HFF-Myc (cell line): ENCODE data around the gene LSM12.
A peak's percentile ranks its signal among the peaks of the same experiment; 100 is the strongest.

ENCODE experiments used
- DNase-seq: peaks from one replicate; pipeline ENCODE4 v3.0.0-alpha.2; 2011; ENCODE audit warnings: low read depth; ENCODE audit errors: extremely low read depth
- H3K4me3 ChIP-seq: replicated peaks from 2 replicates; pipeline ENCODE4 v1.5.1; 2011; ENCODE audit warnings: low read depth, mild to moderate bottlenecking, control low read depth, low read length
- TF ChIP-seq, protein P1 (sequence below): IDR thresholded peaks from 2 replicates; pipeline ENCODE4 v1.5.1; 2012; ENCODE audit warnings: mild to moderate bottlenecking, low read depth, low read length, control low read depth; ENCODE audit errors: missing control alignments

The LSM12 gene

DNA sequence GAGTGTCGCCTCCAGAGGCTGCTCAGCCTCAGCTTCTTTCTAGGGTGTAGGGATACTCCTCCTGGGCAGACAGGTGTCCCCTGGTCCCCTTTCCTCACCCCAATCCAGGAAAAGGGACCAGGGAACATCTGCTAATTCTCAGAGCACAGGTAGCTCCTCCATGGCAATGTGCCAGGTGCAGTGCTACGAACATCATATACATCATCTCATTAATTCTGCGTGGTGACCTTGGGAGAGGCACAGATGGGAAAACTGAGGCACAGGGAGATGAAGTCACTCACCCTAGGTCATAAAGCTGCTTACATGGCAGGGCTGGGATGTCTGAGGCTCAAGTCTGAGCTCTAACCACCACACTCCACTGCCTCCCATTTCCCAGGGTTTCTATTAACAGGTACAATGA lies 45.3 kb upstream of the LSM12 start:
- no peak overlapping the region for H3K4me3 ChIP-seq
- no peak for DNase-seq
- TF ChIP-seq, protein P1, sequence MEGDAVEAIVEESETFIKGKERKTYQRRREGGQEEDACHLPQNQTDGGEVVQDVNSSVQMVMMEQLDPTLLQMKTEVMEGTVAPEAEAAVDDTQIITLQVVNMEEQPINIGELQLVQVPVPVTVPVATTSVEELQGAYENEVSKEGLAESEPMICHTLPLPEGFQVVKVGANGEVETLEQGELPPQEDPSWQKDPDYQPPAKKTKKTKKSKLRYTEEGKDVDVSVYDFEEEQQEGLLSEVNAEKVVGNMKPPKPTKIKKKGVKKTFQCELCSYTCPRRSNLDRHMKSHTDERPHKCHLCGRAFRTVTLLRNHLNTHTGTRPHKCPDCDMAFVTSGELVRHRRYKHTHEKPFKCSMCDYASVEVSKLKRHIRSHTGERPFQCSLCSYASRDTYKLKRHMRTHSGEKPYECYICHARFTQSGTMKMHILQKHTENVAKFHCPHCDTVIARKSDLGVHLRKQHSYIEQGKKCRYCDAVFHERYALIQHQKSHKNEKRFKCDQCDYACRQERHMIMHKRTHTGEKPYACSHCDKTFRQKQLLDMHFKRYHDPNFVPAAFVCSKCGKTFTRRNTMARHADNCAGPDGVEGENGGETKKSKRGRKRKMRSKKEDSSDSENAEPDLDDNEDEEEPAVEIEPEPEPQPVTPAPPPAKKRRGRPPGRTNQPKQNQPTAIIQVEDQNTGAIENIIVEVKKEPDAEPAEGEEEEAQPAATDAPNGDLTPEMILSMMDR, result no peak

DNA sequence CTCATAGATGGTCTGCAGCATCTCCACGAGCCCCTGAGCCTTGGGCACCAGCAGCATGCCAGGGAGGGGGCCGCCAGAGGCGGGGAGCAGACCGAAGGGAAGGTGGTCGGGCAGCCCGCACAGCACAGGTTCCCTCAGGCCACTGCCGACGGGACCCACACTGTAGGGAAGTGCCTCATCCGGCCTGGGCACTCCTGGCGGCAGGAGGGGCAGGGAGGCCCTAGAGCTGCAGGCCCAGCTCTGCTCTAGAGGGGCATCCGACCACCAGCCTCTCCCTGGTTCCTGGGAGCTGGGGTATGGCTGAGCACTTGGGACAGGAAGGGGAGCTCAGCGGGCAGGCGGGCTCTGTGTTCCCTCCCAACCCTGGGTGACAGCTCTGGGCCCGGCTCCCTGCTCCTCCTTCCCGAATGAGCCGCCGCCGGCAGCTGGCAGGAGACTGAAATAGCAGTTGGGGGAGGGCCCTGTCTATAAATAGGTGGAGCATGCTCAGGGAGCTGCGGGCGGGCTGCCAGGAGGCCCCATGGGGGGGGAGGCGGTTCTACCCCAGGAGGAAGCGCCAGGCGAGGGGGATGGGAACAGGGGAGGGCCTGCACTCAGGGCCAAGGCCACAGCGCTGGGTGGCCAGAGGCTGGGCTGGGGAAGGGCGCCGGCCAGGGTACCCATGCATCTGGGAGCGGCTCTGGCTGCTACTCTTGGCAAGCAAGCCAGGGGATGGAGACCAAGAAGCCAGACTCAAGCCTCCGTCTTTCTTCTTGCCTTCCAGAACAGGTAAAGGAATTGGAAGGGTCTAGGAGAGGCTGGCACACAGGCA lies 44.6 kb upstream of the LSM12 start:
- TF ChIP-seq, protein P1, result no peak
- DNase-seq, result peak; percentile 68
- H3K4me3 ChIP-seq, result peak overlapping the region; percentile 31

GRCh38 chr17:44110011-44110686 lies 43.7 kb upstream of the LSM12 start:
- DNase-seq, result no peak
- H3K4me3 ChIP-seq, result peak overlapping the region; percentile 31
- TF ChIP-seq, protein P1, result no peak

- no peak for DNase-seq
- H3K4me3 ChIP-seq, result 0 out of 2 replicates have a peak overlapping the region, but pooled peaks have one; percentile 2
- TF ChIP-seq, protein P1, result no peak
Observed at GRCh38 chr17:44109312-44109630, 42.8 kb upstream of the LSM12 start.

- peak; percentile 87 for DNase-seq
- H3K4me3 ChIP-seq, result 0 out of 2 replicates have a peak overlapping the region, but pooled peaks have one; percentile 2
- TF ChIP-seq, protein P1, result no peak
Observed at GRCh38 chr17:44108440-44109311, 42.2 kb upstream of the LSM12 start.

- no peak overlapping the region for H3K4me3 ChIP-seq
- TF ChIP-seq, protein P1, result no peak
- no peak for DNase-seq
Observed at GRCh38 chr17:44106801-44107200, 40.3 kb upstream of the LSM12 start.
